GM10847 (cell line): Measurements from ENCODE around the gene SLC47A1.

Experiments used
- POLR2A ChIP-seq: IDR thresholded peaks from 2 replicates; pipeline ENCODE4 v1.6.1; 2011; ENCODE audit not compliant: insufficient read length; ENCODE audit errors: extremely low read depth

Gene SLC47A1

DNA sequence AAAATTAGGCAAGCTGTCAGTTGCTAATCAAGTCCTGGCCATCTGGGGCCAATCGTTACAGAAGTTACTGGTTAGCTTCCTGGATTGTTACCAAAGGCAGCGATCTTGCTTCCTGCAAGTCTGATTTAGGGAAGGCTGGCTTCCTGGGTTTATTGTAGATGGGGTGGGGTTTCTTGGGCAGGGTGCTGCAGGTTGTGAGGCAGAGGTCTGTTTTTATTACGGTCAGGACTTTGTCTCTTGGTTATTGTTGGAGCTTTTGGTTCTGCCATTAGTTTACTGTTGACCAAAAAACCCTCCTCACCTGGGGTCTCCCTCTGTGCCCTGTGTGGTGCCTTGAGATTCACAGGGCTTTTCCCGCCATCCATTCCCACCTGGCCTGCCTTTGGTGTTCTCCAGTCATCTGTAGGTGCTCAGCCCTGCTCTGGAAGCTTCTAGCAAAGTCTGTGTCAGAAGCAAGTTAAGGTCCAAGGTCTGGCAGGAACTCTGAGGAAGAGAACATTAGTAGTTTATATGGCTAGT is 36.9 kb downstream of the SLC47A1 start:
- TF ChIP-seq POLR2A: no peak

DNA sequence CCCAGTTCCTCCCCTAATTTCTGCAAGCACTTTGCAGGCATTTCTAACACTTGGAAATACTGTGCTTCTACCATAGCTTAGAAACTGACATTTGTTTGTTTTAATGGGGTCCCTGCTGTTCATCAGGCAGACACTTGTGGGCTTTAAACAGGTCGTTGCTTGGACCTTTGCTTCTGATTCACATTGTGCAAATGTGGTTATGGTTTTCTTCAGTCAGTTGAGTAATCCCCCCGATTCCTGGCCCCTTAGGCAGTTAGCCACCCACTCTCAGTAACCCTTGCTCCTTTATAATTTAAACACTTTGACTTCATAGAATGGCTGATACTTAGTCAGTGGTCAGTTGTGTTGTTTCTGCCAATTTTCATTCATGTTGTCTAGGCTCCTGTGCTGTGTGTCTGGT is 39.4 kb downstream of the SLC47A1 start:
- no peak for TF ChIP-seq POLR2A

DNA sequence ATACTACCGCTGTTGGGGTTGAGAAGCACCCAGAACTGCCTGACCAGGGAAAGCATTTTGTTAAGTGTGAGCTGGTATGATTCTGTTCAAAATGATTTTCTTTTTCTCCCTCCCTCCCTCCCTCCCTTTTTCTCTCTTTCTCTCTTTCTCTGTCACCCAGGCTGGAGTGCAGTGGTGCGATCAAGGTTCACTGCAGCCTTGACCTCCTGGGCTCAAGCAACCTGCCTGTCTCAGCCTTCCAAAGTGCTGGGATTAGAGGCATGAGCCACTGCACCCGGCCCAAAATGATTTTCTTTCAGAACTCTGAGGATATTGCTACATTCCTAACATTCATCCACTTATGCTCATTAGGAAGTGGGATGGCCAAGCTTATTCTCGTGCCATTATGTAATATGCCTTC is 41.3 kb downstream of the SLC47A1 start:
- TF ChIP-seq POLR2A: no peak

DNA sequence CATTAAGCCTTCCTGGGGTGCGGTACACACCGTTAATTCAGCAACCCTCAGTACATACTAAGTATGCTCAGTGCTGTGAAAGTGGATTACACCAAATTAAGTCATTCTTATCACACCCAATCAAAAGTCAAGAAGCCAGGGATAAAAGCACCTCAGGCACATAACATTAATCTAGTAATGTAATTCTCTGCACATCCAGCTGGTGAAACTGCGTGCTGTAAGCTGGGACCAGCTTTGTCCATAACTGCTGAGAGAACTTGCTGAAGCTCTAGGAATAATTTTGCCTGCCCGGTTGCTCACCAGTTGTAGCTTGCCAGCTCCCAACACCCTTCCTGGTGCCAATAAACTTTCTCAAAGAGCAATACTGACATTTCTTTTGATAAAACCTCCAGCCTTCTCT is 44.9 kb downstream of the SLC47A1 start:
- no peak for TF ChIP-seq POLR2A

DNA sequence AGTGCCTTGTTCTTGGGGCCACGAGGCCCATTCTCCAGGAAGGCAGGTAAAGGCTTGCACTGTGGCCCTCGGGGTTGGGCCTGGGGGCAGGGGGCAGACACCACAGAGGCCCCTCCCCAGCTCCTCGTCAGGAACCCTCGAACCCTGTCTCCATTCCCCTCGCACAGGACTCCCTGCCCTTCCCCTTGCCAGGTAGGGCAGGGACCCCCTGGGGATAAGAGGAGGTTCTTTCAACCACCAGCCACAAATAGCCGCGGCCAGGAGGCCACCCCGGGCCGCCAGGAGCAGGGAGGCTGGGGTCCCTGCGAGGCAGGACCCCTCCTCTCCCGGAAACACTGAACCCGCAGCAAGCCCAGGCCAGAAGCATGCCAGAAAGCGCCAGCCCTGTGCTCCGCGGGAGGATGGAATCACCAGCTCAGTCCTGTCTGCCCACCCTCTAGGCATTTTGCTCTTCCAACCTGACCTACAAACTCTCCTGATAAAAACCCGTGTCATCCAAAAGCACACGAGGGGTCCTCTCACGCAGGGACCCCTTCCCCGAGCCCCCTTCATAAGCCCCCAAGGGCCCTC is 45.6 kb downstream of the SLC47A1 start:
- TF ChIP-seq POLR2A: no peak

DNA sequence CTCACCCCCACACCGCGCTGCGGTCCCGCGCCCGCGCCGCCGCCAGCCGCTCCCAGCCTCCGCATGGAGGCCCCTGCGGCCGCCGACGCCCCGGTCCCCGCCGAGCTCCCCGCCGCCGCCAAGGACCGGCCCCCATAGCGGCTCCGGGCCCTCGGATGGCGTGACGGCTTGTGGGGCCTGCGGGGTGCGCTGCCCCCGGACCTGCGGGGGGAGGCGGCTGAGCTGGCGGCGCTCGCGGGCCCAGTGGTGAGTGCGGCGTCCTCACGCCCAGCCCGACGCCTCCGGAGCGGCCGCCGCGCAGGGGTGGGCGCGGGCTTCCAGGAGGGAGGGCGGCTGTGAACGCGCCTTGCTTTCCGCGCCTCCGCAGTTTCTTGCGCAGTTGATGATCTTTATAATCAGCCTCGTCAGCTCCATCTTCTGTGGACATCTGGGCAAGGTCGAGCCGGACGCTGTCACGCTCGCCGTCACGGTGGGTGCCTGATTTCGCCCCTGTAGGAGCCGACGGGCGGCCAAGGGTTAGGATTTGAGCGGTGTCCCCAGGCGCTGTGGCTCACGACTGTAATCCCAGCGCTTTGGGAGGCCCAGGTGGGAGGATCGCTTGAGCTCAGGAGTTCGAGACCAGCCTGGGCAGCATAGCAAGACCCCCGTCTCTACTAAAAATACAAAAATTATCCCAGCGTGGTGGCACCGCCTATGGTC is 46.4 kb downstream of the SLC47A1 start:
- no peak for TF ChIP-seq POLR2A

DNA sequence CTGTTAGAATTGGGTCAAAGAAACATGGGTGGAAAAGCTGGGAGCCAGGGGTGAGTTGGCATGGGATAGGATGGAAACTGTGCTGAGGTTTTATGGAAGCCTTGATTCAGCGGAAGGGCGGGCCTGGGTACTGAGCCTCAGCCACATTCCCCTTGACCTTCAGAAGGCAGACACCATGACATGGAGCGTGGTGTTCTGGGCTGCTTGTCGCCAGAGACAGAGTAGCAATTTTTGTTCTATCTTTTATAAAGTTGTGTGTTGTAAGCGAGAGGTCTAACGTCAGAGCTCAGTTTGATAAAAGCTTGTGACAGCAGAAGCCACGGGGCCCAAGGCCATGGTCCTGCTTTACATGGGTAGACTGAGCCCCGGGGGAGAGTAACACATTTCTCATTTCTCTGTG is 50.2 kb downstream of the SLC47A1 start:
- TF ChIP-seq POLR2A: no peak

DNA sequence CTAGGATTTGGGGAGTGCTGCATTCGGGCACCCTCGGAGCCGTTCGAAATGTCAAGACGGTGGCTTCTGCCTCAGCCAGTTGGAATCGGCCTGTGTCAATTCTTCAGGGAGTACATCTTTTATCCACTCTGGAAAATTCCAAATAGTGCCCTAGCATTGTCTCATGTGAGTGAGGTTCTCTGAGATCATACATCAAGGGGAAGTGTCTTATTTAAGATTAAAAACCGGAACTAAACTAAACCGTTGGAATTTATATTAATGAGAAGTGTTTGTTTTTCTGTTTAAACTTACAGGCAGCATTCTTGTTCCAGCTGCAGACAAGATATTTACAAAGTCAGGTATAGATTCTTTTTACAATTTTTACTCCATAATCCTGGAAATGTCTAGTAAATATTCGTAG is 56.8 kb downstream of the SLC47A1 start:
- TF ChIP-seq POLR2A: no peak

DNA sequence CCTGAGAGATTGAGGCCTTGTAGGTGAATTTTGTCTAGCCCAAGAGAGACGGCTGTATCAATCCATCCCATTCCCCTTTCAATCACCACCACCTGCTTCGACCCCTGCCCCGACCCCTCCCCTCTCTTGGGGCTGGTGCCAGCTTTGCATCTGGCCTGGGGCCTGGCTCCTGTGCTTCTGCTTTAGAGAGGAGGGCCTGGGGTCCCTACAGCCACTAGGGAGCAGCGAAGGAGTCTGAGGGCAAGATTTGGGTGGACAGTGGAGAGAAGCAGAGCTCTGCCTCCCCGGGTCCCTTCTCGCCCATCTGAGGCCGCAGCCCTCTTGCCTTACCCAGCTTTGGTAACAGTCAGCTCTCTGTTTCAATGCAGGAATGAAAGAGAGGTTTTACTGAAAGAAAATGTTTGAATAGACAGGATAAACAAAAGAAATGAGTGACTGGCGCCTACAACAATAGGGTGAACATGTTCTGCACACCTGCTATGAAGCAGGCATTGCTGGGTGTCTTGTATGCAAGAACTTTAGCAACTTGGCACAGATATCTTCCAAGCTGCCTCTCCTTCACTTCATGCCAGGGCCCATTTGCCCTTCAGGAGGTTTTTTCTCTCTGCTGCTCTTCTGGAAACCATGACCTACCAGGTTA is 57.4 kb downstream of the SLC47A1 start:
- no peak for TF ChIP-seq POLR2A

DNA sequence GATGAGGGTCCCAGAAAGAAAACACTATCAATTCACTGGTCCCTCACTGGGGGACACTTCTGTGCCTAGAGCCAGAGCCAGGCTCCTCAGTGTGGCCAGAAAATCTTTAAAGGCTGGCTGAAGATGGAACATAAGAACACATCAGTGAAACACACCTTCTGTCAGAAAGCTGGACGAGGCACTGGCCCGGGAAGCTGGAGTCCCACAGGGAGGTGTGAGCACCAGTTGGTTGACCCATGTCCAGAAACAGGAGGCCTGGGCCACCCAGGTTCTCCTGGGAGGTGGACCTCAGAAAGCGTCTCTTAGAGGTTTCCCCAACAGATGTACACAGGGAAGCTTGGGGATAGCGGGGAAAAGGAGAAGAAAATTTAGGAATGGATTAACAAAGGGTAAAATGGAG is 58.7 kb downstream of the SLC47A1 start:
- TF ChIP-seq POLR2A: no peak

DNA sequence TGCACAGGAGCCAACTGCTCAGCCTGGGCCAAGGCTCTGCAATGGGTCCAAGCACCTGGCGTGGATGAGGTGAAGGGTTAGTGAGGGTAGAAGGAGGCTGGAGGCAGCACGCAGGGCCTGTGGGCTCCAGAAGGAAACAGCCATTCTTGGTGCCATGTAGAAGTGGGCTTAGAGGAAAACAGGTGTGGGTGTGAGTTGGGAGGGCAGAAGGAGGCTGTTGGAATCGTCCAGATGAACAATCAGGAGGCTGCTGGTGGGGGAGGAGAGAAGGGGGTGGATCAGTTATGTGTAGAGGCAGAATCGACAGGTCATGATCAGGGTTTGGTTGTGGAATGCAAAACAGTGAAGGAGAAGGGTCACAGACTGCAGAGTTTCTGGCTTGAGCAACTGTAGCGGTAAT is 63.2 kb downstream of the SLC47A1 start:
- TF ChIP-seq POLR2A: no peak

DNA sequence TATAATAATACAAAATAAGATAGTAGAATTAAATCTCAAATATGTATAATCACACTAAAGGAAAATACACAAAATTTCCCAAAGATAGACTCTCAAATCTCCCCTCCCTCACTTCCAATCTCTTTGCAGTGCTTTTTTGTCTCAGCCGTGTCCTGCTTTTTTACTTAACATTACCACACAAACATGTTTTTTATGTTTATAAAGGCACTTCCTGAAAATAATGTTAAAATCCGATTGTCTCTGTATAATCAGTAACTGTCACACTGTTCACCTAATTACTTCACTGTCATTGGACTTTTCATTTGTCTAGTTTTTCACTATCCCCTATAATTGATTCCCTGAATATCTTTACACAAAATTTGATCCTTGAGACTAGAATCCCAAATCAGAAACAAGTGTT is 76.7 kb downstream of the SLC47A1 start:
- no peak for TF ChIP-seq POLR2A

DNA sequence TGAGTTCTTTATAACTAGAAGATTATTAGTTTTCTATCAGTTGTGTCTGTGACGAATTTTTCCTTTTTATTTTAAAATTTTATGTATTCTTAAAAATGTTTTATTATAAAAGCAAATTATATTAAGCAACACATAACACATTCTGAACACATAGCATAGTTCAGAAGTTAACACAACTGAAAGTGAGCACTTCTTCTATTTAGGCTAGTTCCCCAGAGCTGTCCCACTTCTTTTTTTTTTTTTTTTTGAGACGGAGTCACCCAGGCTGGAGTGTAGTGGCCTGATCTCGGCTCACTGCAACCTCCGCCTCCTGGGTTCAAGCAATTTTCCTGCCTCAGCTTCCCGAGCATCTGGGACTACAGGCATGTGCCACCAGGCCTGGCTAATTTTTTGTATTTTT is 77.2 kb downstream of the SLC47A1 start:
- TF ChIP-seq POLR2A: no peak

DNA sequence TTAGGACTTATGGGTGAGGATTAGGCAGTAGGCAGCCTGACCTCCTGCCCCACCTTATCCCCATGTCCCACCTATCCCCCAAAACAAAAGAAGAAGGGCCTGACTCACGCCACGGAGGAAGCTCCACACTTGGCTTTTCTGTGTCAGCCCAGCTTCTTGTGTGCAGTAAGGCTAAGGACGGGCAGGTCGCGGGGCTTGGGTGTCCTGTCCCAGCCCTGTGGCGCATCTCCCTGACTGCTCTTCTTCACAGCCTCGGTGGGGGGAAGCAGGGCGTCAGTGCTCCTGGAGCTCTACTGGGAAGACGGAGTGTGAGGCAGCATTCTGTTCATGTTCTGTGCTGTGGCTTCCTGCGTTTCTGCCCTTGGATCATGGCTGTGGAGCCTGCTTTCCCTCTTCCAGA is 80.3 kb downstream of the SLC47A1 start:
- no peak for TF ChIP-seq POLR2A

DNA sequence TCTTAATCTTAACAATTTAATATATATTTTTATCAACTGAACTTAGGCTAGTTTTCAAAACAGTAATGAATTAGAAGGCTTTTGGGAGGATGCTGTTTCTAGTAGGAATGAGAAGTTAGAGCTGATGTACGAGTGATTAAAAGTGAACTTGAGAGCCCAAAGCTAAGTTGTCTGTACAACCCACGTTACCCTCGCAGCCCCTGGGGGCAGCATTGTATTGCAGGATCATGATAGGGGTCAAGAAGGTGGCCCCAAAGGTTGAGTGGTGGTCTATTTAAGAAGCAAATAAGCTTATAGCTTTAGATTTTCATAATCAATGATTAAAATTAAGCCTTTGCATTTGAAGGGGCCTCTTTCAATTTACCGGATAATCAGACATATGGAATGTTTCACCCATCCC is 81.2 kb downstream of the SLC47A1 start:
- no peak for TF ChIP-seq POLR2A

DNA sequence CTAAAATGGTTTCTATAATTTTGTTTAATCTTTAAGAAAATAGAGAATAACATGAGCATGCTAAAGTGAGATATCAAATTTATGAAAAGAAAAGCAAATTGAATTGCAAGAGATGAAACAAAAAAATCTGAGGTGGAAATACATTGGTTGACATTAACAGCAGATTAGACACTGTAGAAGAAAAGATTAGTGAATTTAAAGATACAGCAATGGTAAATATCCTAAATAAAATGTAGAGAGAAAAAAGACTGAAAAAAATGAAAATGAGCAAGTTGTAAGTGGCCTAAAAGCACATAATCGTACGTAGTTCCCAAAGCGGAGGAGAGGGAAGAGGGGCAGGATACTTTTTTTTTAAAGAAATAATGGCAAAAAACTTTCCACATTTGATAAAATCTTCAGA is 84.4 kb downstream of the SLC47A1 start:
- TF ChIP-seq POLR2A: no peak
